GM19099 (cell line): ENCODE data around the gene DAAM2.

ENCODE experiments used
- POLR2A ChIP-seq: IDR thresholded peaks from 3 replicates; pipeline ENCODE4 v1.6.1; 2011; ENCODE audit warnings: low read depth; ENCODE audit not compliant: insufficient read length; ENCODE audit errors: extremely low read depth

The DAAM2 gene

GRCh38 chr6:39893286-39893685 lies 101.1 kb downstream of the DAAM2 start:
- TF ChIP-seq POLR2A: no peak

GRCh38 chr6:39896701-39897100 lies 104.5 kb downstream of the DAAM2 start:
- TF ChIP-seq POLR2A: no peak

- no peak for TF ChIP-seq POLR2A
Observed at GRCh38 chr6:39897698-39898097, 105.5 kb downstream of the DAAM2 start.

GRCh38 chr6:39898625-39899024 lies 106.4 kb downstream of the DAAM2 start:
- no peak for TF ChIP-seq POLR2A

DNA sequence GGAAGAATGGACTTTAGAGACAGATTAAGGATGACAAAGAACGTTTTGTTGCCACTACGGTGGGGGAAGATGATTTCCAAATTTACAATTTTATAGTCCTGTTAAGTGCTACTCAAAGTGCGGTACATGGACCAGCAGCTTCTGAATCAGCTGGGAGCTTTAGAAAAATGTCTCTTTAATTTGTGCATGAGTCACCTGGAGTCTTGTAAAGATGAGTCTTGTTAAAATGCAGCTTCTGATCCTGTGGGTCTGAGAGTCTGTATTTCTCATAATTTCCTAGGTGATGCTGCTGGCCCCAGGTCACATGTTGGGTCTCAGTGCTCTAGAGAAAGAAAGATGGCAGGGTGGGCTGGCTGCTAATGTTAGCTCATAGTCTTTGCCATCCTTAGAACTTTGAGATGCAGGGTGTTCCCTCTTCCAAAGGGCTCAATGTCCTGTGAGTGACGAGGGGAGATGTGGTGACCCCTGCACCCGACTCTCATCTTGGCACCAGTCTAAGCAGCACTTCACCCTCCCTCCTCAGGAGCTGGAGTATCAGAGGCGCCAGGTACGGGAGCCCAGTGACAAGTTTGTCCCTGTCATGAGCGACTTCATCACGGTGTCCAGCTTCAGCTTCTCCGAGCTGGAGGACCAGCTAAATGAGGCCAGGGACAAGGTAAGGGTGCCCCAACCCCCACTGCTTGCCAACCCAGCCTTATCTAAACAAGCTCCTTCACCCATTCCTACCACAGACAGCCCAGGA lies 107.5 kb downstream of the DAAM2 start:
- no peak for TF ChIP-seq POLR2A

DNA sequence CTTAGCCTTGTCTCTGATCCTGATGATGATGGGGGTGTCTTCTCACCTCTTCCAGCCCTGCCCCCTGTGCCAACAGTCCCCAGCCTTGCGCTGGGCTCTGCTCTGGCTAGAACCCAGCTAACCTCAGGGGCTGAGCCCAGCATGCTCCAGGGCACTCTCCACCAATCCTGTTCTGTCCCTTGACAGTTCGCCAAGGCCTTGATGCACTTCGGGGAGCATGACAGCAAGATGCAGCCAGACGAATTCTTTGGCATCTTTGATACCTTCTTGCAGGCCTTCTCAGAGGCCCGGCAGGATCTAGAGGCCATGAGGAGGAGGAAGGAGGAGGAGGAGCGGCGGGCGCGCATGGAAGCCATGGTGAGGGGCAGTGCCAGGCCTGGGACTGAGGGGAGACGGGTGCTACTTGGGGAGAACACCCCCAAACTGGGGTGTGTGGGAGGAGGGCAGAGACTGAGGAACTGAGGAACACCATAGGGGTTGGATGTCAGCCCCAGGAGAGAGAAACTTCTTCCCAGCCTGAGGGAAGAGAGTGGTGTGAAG lies 109.0 kb downstream of the DAAM2 start:
- no peak for TF ChIP-seq POLR2A

GRCh38 chr6:39901670-39902069 lies 109.5 kb downstream of the DAAM2 start:
- no peak for TF ChIP-seq POLR2A

DNA sequence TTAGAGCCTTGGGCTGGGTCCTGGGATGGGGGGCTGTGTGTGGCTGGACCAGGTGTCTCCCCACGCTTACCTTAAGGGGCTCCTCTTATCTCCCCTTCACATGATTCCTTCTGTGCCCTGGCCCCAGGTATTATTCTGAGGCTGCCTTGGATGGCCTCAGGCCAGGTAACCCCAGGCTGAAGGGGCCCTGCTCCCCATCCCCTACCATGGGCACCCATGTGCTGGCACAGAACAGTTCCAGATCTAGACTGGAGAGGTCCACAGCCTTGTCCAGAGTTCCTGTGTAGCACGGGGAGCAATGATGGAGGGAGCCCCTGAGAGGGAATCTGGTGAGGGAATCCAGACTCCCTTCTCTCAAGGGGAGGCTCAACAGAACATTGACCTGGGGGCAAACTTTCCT lies 110.0 kb downstream of the DAAM2 start:
- TF ChIP-seq POLR2A: no peak

- no peak for TF ChIP-seq POLR2A
Observed at GRCh38 chr6:39902786-39903465, 110.8 kb downstream of the DAAM2 start.

- no peak for TF ChIP-seq POLR2A
Observed at GRCh38 chr6:39903656-39904055, 111.5 kb downstream of the DAAM2 start.

- no peak for TF ChIP-seq POLR2A
Observed at GRCh38 chr6:39904946-39905639, 112.9 kb downstream of the DAAM2 start.

GRCh38 chr6:39905640-39905975 lies 113.4 kb downstream of the DAAM2 start:
- TF ChIP-seq POLR2A: no peak

GRCh38 chr6:39906318-39906761 lies 114.2 kb downstream of the DAAM2 start:
- no peak for TF ChIP-seq POLR2A

DNA sequence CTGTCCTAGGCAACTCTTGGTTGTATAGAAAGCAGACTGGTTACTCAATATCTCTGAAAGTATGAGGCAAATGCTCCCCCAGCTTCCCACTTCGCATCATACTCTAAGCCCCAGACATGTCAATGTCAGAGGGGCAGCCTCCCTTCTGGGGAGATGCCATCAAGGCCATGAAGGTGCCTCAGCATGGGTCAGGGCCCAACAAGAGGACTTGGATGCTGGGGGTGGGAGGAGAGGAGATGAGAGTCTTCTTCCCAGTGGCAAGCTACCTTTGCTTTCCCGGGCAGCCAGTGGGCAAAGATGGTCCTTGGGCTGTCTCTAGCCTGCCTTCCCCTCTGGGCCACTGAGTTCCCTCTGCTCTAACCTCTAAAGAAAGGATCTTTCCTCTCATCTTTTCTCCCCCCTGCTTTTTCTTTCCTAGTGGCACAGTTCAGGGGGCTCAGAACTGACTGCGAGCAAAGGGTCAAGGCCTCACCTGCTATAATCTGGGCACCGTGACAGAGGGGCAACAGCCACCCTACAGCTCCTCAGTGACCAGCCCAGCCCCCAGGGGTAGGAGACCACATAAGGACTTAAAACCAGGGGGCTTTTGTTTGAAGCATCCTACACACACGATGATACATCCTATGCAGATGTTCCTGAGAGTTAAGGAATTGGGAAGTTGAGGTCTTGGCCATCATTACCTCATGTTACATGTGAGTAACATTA lies 115.8 kb downstream of the DAAM2 start:
- no peak for TF ChIP-seq POLR2A
